SK-N-SH (cell line): ENCODE results near the gene CAMK2D. TPM values are rescaled to one million over a fixed set of nuclear protein-coding genes. Genes with fewer than 3 reads are reported as not detected.

ENCODE experiments used
- CTCF ChIA-PET: fragments of 300-600, 350-600 bp; formaldehyde crosslinking; extraction: SDS; loops from one replicate; lab custom pipeline; 2021; lab: Yijun Ruan, JAX
- POLR2A ChIA-PET: fragments of 350-600 bp; sonication (Branson Sonifier 250); formaldehyde crosslinking; extraction: SDS; loops from one replicate; lab custom pipeline; 2020; ENCODE audit warnings: antibody characterized with exemption, inconsistent platforms; lab: Yijun Ruan, JAX
- DNase-seq: peaks from one replicate; pipeline ENCODE4 v3.0.0; 2012
- H2AFZ ChIP-seq: fragments of 200-600 bp; sonication (generic); 2 replicates; pipeline ENCODE4 v1.8.1; 2016; ENCODE audit warnings: antibody characterized with exemption, mild to moderate bottlenecking, low read depth
- H3F3A ChIP-seq: fragments of 200-600 bp; sonication (generic); replicated peaks from 2 replicates; pipeline ENCODE3; 2016; ENCODE audit warnings: antibody characterized with exemption, mild to moderate bottlenecking; ENCODE audit not compliant: insufficient read depth
- H3K27ac ChIP-seq, 2 experiments: fragments of 200-500 bp in 1 of 2; fragments of 200-600 bp in 1 of 2; sonication (Bioruptor generic) in 1 of 2; sonication (generic), shearing (Covaris generic) in 1 of 2; 2 replicates each; pipeline versions ENCODE4 v1.5.1 to v1.6.1; 2014 to 2016; ENCODE audit warnings: low read depth in 2 of 2, inconsistent platforms in 1 of 2, low read length in 1 of 2, mild to moderate bottlenecking in 1 of 2, mixed read lengths in 1 of 2
- H3K27me3 ChIP-seq: fragments of 200-600 bp; sonication (generic), shearing (Covaris generic); 2 replicates; pipeline ENCODE4 v1.6.1; 2016; ENCODE audit warnings: mixed run types; ENCODE audit not compliant: insufficient read depth
- H3K36me3 ChIP-seq, 2 experiments: fragments of 200-500 bp in 1 of 2; fragments of 200-600 bp in 1 of 2; sonication (Bioruptor generic) in 1 of 2; sonication (generic) in 1 of 2; replicated peaks in 1 of 2; 2 replicates each; pipeline versions ENCODE3 to v1.5.1; 2014 to 2016; ENCODE audit warnings: low read length in 1 of 2, mild to moderate bottlenecking in 1 of 2; ENCODE audit not compliant: insufficient read depth in 2 of 2, control insufficient read depth in 1 of 2
- H3K4me1 ChIP-seq, 2 experiments: fragments of 200-500 bp in 1 of 2; fragments of 200-600 bp in 1 of 2; sonication (Bioruptor generic) in 1 of 2; sonication (generic), shearing (Covaris generic) in 1 of 2; 2 replicates each; pipeline versions ENCODE4 v1.5.1 to v1.6.1; 2014 to 2016; ENCODE audit warnings: low read depth in 1 of 2, low read length in 1 of 2, mixed run types in 1 of 2; ENCODE audit not compliant: insufficient read depth in 2 of 2, control insufficient read depth in 1 of 2
- H3K4me2 ChIP-seq: fragments of 200-600 bp; sonication (generic), shearing (Covaris generic); 2 replicates; pipeline ENCODE4 v1.6.1; 2017; ENCODE audit warnings: mixed run types
- H3K4me3 ChIP-seq, 2 experiments: fragments of 200-500 bp in 1 of 2; fragments of 200-600 bp in 1 of 2; sonication (Bioruptor generic) in 1 of 2; sonication (generic), shearing (Covaris generic) in 1 of 2; 2 replicates each; pipeline versions ENCODE4 v1.5.1 to v1.8.1; 2014 to 2016; ENCODE audit warnings: low read depth in 2 of 2, inconsistent platforms in 1 of 2, low read length in 1 of 2, mild to moderate bottlenecking in 1 of 2, mixed read lengths in 1 of 2, moderate library complexity in 1 of 2
- H3K79me2 ChIP-seq: fragments of 200-600 bp; sonication (generic); 2 replicates; pipeline ENCODE4 v1.8.1; 2017; ENCODE audit warnings: mild to moderate bottlenecking; ENCODE audit not compliant: insufficient read depth
- H3K9ac ChIP-seq: fragments of 200-600 bp; sonication (generic); 2 replicates; pipeline ENCODE4 v1.6.1; 2017; ENCODE audit warnings: mixed run types
- H3K9me2 ChIP-seq: fragments of 200-600 bp; sonication (generic); 2 replicates; pipeline ENCODE4 v1.6.1; 2017; ENCODE audit warnings: mixed run types
- H3K9me3 ChIP-seq: fragments of 200-600 bp; sonication (generic); 2 replicates; pipeline ENCODE4 v1.6.1; 2017; ENCODE audit warnings: mixed run types, mild to moderate bottlenecking, moderate library complexity
- H4K20me1 ChIP-seq: fragments of 200-600 bp; sonication (generic); 2 replicates; pipeline ENCODE4 v1.6.1; 2017; ENCODE audit warnings: mild to moderate bottlenecking, mixed run types; ENCODE audit not compliant: insufficient read depth
- EP300 ChIP-seq, 2 experiments: IDR thresholded peaks; 2 replicates each; pipeline versions ENCODE4 v1.4.0 to v1.6.1; 2012; ENCODE audit warnings: borderline replicate concordance in 1 of 2, low read depth in 1 of 2, low read length in 1 of 2
- EZH2phosphoT487 ChIP-seq: fragments of 200-600 bp; sonication (generic); IDR thresholded peaks from 2 replicates; pipeline ENCODE4 v1.6.1; 2017; ENCODE audit warnings: low read depth, mixed run types, mild to moderate bottlenecking, antibody characterized with exemption, moderate library complexity, borderline replicate concordance
- FOSL2 ChIP-seq: IDR thresholded peaks from 2 replicates; pipeline ENCODE4 v1.4.0; 2012; ENCODE audit warnings: low read depth, mild to moderate bottlenecking, moderate library complexity, borderline replicate concordance
- FOXJ3 ChIP-seq: sonication (generic); formaldehyde crosslinking; IDR thresholded peaks from 2 replicates; pipeline ENCODE4 v1.5.1; 2020; ENCODE audit warnings: mild to moderate bottlenecking, missing genetic modification reagents
- IRF3 ChIP-seq: fragments of 150-350 bp; IDR thresholded peaks from 2 replicates; pipeline ENCODE4 v1.6.1; 2016; ENCODE audit warnings: mild to moderate bottlenecking, low read depth, low read length
- MXI1 ChIP-seq: IDR thresholded peaks from 2 replicates; pipeline ENCODE4 v1.6.1; 2012; ENCODE audit warnings: mild to moderate bottlenecking, low read depth, low read length, improper control_type of control experiment
- NFIC ChIP-seq: IDR thresholded peaks from 2 replicates; pipeline ENCODE4 v1.4.0; 2012; ENCODE audit warnings: borderline replicate concordance
- RCOR1 ChIP-seq: fragments of 150-350 bp; IDR thresholded peaks from 2 replicates; pipeline ENCODE4 v1.6.1; 2017; ENCODE audit warnings: antibody characterized with exemption, low read length
- RXRA ChIP-seq: IDR thresholded peaks from 2 replicates; pipeline ENCODE4 v1.4.0; 2012; ENCODE audit warnings: low read depth, mild to moderate bottlenecking, borderline replicate concordance
- SMC3 ChIP-seq: IDR thresholded peaks from 2 replicates; pipeline ENCODE4 v1.6.1; 2012; ENCODE audit warnings: low read depth, low read length, improper control_type of control experiment
- TAF1 ChIP-seq: IDR thresholded peaks from 2 replicates; pipeline ENCODE4 v1.6.1; 2012; ENCODE audit warnings: low read depth, mild to moderate bottlenecking, low read length, moderate library complexity, borderline replicate concordance
- TCF12 ChIP-seq: IDR thresholded peaks from 2 replicates; pipeline ENCODE4 v1.4.0; 2012
- YY1 ChIP-seq: IDR thresholded peaks from 2 replicates; pipeline ENCODE4 v1.4.0; 2012; ENCODE audit warnings: low read depth, mild to moderate bottlenecking
- WGBS: methylation state at CpG from one replicate; pipeline ENCODE4 v1.1.6; 2017; ENCODE audit warnings: low lambda C conversion rate; 5-methylcytosine and 5-hydroxymethylcytosine counted together
- polyA plus RNA-seq, 3 experiments: library from polyadenylated mRNA; depleted of rRNA; stranded (reverse); fragments of >200 nt; gene quantifications; 2 replicates each; pipeline ENCODE4 v1.2.3, GENCODE V29; 2012
- TF ChIP-seq, protein P1 (sequence below): IDR thresholded peaks from 2 replicates; pipeline ENCODE4 v1.6.1; 2012; ENCODE audit warnings: mild to moderate bottlenecking, low read depth, low read length, moderate library complexity
- TF ChIP-seq, protein P2 (sequence below): IDR thresholded peaks from 2 replicates; pipeline ENCODE4 v1.4.0; 2012; ENCODE audit warnings: low read depth, borderline replicate concordance

Gene CAMK2D
- polyA plus RNA-seq, 1 of the 3 experiments (the other 2 are of a cell fraction): 17.0 TPM

DNA sequence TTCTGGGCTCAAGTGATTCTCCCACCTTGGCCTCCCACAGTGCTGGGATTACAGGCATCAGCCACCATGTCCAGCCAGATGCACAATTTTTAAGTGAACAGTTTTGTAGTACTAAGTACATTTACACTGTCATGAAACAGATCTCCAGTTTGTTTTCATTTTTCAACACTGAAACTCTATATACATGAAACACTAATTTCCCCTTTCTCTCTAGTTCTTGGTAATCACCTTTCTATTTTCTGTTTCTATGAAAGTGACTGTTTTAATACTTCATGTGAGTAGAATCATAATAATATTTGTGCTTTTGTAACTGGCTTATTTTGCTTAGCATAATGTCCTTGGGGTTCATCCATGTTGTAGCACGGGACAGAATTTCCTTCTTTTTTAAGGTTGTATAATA lies 237.4 kb downstream of the CAMK2D start (continued):
- TF ChIP-seq TAF1 (no peak), SMC3 (no peak), EP300 (IDR thresholded peaks at IDR 0.05; ENCODE audit: borderline replicate concordance in 1 of 2, low read depth in 1 of 2, low read length in 1 of 2) (no peak)

DNA sequence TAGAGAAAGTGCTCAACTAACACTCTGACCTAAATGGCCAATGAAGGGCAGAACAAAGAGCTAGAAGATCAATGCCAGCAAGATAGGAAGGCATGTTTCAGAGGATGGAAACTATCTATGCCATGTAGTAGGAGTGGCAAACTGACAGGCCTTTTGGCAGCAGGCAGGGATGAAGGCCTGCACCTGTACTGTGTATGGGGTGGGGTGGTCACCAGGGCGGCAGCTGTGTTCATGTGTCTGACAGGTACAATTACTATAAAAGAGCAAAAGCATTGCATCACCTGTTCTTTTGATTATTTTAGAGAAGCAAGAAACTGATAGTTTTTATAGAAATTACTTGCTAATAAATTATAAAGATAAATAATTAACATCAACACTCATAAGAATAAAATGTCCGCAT lies 239.1 kb downstream of the CAMK2D start:
- TF ChIP-seq, protein P1, sequence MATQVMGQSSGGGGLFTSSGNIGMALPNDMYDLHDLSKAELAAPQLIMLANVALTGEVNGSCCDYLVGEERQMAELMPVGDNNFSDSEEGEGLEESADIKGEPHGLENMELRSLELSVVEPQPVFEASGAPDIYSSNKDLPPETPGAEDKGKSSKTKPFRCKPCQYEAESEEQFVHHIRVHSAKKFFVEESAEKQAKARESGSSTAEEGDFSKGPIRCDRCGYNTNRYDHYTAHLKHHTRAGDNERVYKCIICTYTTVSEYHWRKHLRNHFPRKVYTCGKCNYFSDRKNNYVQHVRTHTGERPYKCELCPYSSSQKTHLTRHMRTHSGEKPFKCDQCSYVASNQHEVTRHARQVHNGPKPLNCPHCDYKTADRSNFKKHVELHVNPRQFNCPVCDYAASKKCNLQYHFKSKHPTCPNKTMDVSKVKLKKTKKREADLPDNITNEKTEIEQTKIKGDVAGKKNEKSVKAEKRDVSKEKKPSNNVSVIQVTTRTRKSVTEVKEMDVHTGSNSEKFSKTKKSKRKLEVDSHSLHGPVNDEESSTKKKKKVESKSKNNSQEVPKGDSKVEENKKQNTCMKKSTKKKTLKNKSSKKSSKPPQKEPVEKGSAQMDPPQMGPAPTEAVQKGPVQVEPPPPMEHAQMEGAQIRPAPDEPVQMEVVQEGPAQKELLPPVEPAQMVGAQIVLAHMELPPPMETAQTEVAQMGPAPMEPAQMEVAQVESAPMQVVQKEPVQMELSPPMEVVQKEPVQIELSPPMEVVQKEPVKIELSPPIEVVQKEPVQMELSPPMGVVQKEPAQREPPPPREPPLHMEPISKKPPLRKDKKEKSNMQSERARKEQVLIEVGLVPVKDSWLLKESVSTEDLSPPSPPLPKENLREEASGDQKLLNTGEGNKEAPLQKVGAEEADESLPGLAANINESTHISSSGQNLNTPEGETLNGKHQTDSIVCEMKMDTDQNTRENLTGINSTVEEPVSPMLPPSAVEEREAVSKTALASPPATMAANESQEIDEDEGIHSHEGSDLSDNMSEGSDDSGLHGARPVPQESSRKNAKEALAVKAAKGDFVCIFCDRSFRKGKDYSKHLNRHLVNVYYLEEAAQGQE: no peak
- TF ChIP-seq SMC3 (no peak), YY1 (no peak), EZH2phosphoT487 (no peak), RCOR1 (no peak), MXI1 (no peak), RXRA (no peak)
- TF ChIP-seq, protein P2, sequence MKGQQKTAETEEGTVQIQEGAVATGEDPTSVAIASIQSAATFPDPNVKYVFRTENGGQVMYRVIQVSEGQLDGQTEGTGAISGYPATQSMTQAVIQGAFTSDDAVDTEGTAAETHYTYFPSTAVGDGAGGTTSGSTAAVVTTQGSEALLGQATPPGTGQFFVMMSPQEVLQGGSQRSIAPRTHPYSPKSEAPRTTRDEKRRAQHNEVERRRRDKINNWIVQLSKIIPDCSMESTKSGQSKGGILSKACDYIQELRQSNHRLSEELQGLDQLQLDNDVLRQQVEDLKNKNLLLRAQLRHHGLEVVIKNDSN: no peak
- CTCF ChIA-PET: interaction anchor here (1.2 kb wide), 1 partner anchor 17 kb away, joined by 3 read pairs; no protein-coding TSS in a partner anchor
- Histone ChIP-seq H4K20me1 (no peaks in the 10 kb centered on the region), H3K9me3 (no peaks in the 10 kb centered on the region), H3K9ac (no peak overlapping the region), H3K4me2 (no peak overlapping the region), H3K4me3 (no peak overlapping the region), H3K27ac (no peak overlapping the region), H3K9me2 (no peaks in the 10 kb centered on the region), H3K79me2 (no peaks in the 10 kb centered on the region), H2AFZ (no peak overlapping the region), H3K4me1 (no peaks in the 10 kb centered on the region), H3F3A (peaks cover 6% of the 10 kb centered on the region), H3K27me3 (no peaks in the 10 kb centered on the region), H3K36me3 (peaks cover 9 to 65% of the 10 kb centered on the region in 2 experiments)
- 98% methylated on average over 2 of the region's 2 CpGs for WGBS
- DNase-seq: no peak
- POLR2A ChIA-PET: no interaction called here

DNA sequence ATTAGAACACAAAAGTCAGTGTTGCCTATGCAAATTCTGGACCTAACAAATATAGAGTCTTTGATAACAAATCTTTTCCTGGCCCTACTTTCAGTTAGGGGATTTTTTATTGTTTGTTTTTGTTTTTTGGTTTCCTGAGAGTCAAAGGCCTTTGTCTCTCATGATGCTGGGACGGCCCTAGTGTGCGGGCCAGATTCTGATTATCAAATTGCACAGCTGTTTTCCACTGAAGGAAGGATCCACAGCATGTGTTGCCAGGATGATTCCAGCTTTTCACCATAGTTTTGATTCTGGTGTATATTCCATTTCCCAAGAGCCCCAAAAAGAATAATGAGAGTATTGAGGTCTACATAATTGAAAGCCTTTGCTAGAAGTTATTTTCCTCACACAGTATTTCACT lies 248.2 kb downstream of the CAMK2D start:
- Histone ChIP-seq H4K20me1 (no peaks in the 10 kb centered on the region), H3K9ac (no peak overlapping the region), H3K4me1 (no peaks in the 10 kb centered on the region), H3K36me3 (peaks cover 53 to 67% of the 10 kb centered on the region in 2 experiments), H2AFZ (no peak overlapping the region), H3K27me3 (no peaks in the 10 kb centered on the region), H3K79me2 (no peaks in the 10 kb centered on the region), H3K9me3 (no peaks in the 10 kb centered on the region), H3K4me3 (no peak overlapping the region), H3K27ac (no peak overlapping the region), H3F3A (no peaks in the 10 kb centered on the region), H3K4me2 (no peak overlapping the region), H3K9me2 (no peaks in the 10 kb centered on the region)
- no peak for DNase-seq
- TF ChIP-seq EZH2phosphoT487: no peak
- no peak for TF ChIP-seq NFIC
- no peak for TF ChIP-seq FOSL2
- no peak for TF ChIP-seq IRF3
- TF ChIP-seq FOXJ3: no peak
- no peak for TF ChIP-seq TCF12
- POLR2A ChIA-PET: no interaction called here
- CTCF ChIA-PET: no interaction called here
- WGBS: 89% methylated on average over 2 of the region's 2 CpGs
